OCI-LY1 (cell line): ENCODE data around the gene PRRX1.

Source experiments
- EZH2 ChIP-seq: fragments of 200-600 bp; sonication (generic), shearing (Covaris generic); IDR thresholded peaks from 2 replicates; pipeline ENCODE4 v1.8.0; 2017; ENCODE audit warnings: borderline replicate concordance, mixed run types, mild to moderate bottlenecking, antibody characterized with exemption, low read length, moderate library complexity, mixed read lengths
- TF ChIP-seq, protein P1 (sequence below): fragments of 200-600 bp; sonication (generic), shearing (Covaris generic); IDR thresholded peaks from 2 replicates; pipeline ENCODE4 v1.5.1; 2017; ENCODE audit warnings: mild to moderate bottlenecking, antibody characterized with exemption, low read length, moderate library complexity, mixed read lengths

DNA sequence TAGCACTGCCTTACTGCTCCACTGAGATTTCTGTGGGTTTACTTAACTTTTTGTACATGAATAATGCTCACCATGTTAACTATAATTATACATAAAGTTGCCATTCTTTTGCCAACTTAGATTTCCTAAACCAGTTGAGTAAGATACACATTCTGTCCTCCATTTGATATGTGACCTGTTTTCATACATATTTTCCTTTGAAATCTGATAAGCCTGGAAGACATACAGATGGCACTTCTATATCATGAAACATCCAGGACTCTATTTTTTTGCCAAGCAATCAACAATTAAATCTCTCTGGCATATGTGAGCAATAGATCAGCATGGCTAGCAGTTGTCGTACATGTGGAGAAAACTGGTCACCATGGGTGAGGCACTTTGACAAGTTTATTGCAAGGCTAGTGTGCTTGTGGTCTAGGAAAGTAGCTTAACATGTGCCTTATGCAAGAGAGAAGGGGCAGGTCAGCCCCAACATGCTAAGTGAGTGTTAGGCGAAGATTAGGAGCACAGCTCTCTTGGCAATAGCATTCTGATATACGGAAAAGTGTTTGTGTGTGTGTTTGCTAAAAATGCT is 14.2 kb downstream of the PRRX1 start:
- TF ChIP-seq EZH2 = no peak
- TF ChIP-seq, protein P1, sequence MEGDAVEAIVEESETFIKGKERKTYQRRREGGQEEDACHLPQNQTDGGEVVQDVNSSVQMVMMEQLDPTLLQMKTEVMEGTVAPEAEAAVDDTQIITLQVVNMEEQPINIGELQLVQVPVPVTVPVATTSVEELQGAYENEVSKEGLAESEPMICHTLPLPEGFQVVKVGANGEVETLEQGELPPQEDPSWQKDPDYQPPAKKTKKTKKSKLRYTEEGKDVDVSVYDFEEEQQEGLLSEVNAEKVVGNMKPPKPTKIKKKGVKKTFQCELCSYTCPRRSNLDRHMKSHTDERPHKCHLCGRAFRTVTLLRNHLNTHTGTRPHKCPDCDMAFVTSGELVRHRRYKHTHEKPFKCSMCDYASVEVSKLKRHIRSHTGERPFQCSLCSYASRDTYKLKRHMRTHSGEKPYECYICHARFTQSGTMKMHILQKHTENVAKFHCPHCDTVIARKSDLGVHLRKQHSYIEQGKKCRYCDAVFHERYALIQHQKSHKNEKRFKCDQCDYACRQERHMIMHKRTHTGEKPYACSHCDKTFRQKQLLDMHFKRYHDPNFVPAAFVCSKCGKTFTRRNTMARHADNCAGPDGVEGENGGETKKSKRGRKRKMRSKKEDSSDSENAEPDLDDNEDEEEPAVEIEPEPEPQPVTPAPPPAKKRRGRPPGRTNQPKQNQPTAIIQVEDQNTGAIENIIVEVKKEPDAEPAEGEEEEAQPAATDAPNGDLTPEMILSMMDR = no peak
